Stomach (tissue), 9 donors: ENCODE results near the gene HDGFL3. TPM values are rescaled to one million over a fixed set of nuclear protein-coding genes. Genes with fewer than 3 reads are reported as not detected.

Experiments
- DNase-seq, 2 donors: peaks; one replicate each; pipeline versions ENCODE4 v3.0.0 to v3.0.0-alpha.2; 2013 to 2019
- H3K27ac ChIP-seq, 5 donors: fragments of 200-600 bp in 4 of 5; sonication (generic) in 4 of 5; one replicate each; pipeline ENCODE4 v1.5.1; 2013 to 2019; ENCODE audit warnings: mild to moderate bottlenecking in 1 of 5, moderate library complexity in 1 of 5
- H3K27me3 ChIP-seq, 3 donors: fragments of 200-600 bp; sonication (generic); one replicate each; pipeline ENCODE4 v1.5.1; 2017 to 2019; ENCODE audit warnings: mixed run types in 1 of 3
- H3K36me3 ChIP-seq, 4 donors: fragments of 200-600 bp; sonication (generic); 1 replicate in 3 of 4; 2 replicates in 1 of 4; pipeline ENCODE4 v1.5.1; 2016 to 2019
- H3K4me1 ChIP-seq, 4 donors: fragments of 200-600 bp; sonication (generic); one replicate each; pipeline ENCODE4 v1.5.1; 2016 to 2019
- H3K4me3 ChIP-seq, 4 donors: fragments of 200-600 bp; sonication (generic) in 3 of 4; one replicate each; pipeline ENCODE4 v1.5.1; 2016 to 2019; ENCODE audit warnings: mild to moderate bottlenecking in 1 of 4
- H3K9me3 ChIP-seq, 4 donors: fragments of 200-600 bp; sonication (generic); one replicate each; pipeline ENCODE4 v1.5.1; 2016 to 2019
- CTCF ChIP-seq, 7 experiments: fragments of 450-650 bp in 4 of 7; fragments of 200-600 bp in 3 of 7; sonication (generic) in 3 of 7; IDR thresholded peaks; one replicate each; pipeline ENCODE4 v1.5.1; 2016 to 2019; ENCODE audit warnings: antibody characterized with exemption in 7 of 7, control low read depth in 2 of 7, mild to moderate bottlenecking in 1 of 7
- EP300 ChIP-seq: sonication (generic); formaldehyde crosslinking; IDR thresholded peaks from one replicate; pipeline ENCODE4 v1.6.1; 2017; ENCODE audit warnings: antibody characterized with exemption
- POLR2A ChIP-seq, 4 donors: fragments of 450-650 bp; IDR thresholded peaks; one replicate each; pipeline ENCODE4 v1.6.1; 2016; ENCODE audit warnings: antibody characterized with exemption in 4 of 4, control low read depth in 2 of 4, mild to moderate bottlenecking in 1 of 4, moderate library complexity in 1 of 4
- POLR2AphosphoS5 ChIP-seq, 3 donors: sonication (generic); formaldehyde crosslinking; IDR thresholded peaks; one replicate each; pipeline ENCODE4 v1.6.1; 2016; ENCODE audit warnings: antibody characterized with exemption in 3 of 3
- WGBS, 5 donors: extraction: QIAGEN DNeasy Blood & Tissue Kit in 3 of 5; methylation state at CpG; one replicate each; pipeline versions ENCODE4 v1.1.5 to v1.1.7; 2013 to 2018; 5-methylcytosine and 5-hydroxymethylcytosine counted together
- intact Hi-C: fragments of 100-400 bp; cut with DNase I; formaldehyde crosslinking; loops from one replicate; pipeline ENCODE4 v1.15.1; 2023; ENCODE audit warnings: low total_unique reads
- polyA plus RNA-seq, 3 donors: library from polyadenylated mRNA; stranded (reverse); fragments of 200-250 nt; gene quantifications; one replicate each; pipeline ENCODE4 v1.2.3, GENCODE V29; 2013
- total RNA-seq, 5 donors: library from RNA; depleted of rRNA; stranded (reverse); fragments of >200 nt; gene quantifications; one replicate each; pipeline versions ENCODE4 v1.1.0 to v1.2.3, GENCODE V29; 2014 to 2016
- donor health status: healthy with polysubstance abuse.
- donor health status: Bipolar disorder and iron deficiency.
- donor health status: healthy.

HDGFL3 gene
- total and polyA plus RNA-seq, 8 donors, result 4.0 to 110 (median 14.8) TPM

- Histone ChIP-seq H3K27ac (peak overlapping the region in 4 of 5 donors; percentile 59 to 78 (median 68)), H3K9me3 (no peaks in the 10 kb centered on the region), H3K36me3 (no peaks in the 10 kb centered on the region), H3K4me3 (peak overlapping the region; percentile 50 to 57 (median 52)), H3K27me3 (peaks cover 8 to 69% (median 25%) of the 10 kb centered on the region in 3 donors), H3K4me1 (peaks cover 14 to 35% (median 15%) of the 10 kb centered on the region in 4 donors)
- DNase-seq, result peak; percentile 34 to 67
- WGBS, 5 donors, result 41 to 61% (median 47%) methylated on average over 14 to 21 of the region's 21 CpGs
- intact Hi-C loops, result no loop called here
- TF ChIP-seq POLR2A (IDR thresholded peaks at IDR 0.05) (no peak), POLR2AphosphoS5 (IDR thresholded peaks at IDR 0.05) (peak; percentile 12 to 46 (median 45))
These were observed 99.1 kb downstream of the HDGFL3 start for GRCh38 chr15:83108266-83109219.

- intact Hi-C loops, result no loop called here
- Histone ChIP-seq H3K36me3 (no peaks in the 10 kb centered on the region), H3K4me3 (peak overlapping the region; percentile 50 to 57 (median 52)), H3K9me3 (no peaks in the 10 kb centered on the region), H3K27me3 (peaks cover 8 to 70% (median 25%) of the 10 kb centered on the region in 3 donors), H3K27ac (peak overlapping the region; percentile 21 to 78 (median 65)), H3K4me1 (peaks cover 14 to 35% (median 15%) of the 10 kb centered on the region in 4 donors)
- no peak for TF ChIP-seq POLR2AphosphoS5 (IDR thresholded peaks at IDR 0.05)
- no peak for TF ChIP-seq CTCF (IDR thresholded peaks at IDR 0.05)
- TF ChIP-seq EP300, result no peak
- TF ChIP-seq POLR2A (IDR thresholded peaks at IDR 0.05), result no peak
- WGBS, 5 donors, result 5 to 16% (median 8%) methylated on average over 12 to 30 of the region's 30 CpGs
- no peak for DNase-seq
These were observed 99.8 kb downstream of the HDGFL3 start for GRCh38 chr15:83107841-83108181.

GRCh38 chr15:83106994-83107840 is 100.4 kb downstream of the HDGFL3 start, which contains the start of gene TM6SF1:
TM6SF1 (plus strand) TSS chr15:83107645; CDS start chr15:83107681, 36 bp downstream.
- peak in 1 of 2 donors; percentile 55 for DNase-seq
- WGBS, 5 donors, result 1 to 5% (median 1%) methylated on average over 14 to 97 of the region's 97 CpGs
- Histone ChIP-seq H3K4me3 (peak within 1 kb of the TSS; percentile 50 to 57 (median 52)), H3K9me3 (no peaks in the 10 kb centered on the region), H3K27ac (peak within 1 kb of the TSS; percentile 21 to 78 (median 65)), H3K4me1 (peaks cover 14 to 35% (median 15%) of the 10 kb centered on the region in 4 donors), H3K36me3 (no peaks in the 10 kb centered on the region), H3K27me3 (peaks cover 8 to 70% (median 25%) of the 10 kb centered on the region in 3 donors)
- intact Hi-C loops, result no loop called here
- TF ChIP-seq EP300 (no peak), CTCF (IDR thresholded peaks at IDR 0.05) (no peak), POLR2AphosphoS5 (IDR thresholded peaks at IDR 0.05) (no peak), POLR2A (IDR thresholded peaks at IDR 0.05) (no peak)

DNA sequence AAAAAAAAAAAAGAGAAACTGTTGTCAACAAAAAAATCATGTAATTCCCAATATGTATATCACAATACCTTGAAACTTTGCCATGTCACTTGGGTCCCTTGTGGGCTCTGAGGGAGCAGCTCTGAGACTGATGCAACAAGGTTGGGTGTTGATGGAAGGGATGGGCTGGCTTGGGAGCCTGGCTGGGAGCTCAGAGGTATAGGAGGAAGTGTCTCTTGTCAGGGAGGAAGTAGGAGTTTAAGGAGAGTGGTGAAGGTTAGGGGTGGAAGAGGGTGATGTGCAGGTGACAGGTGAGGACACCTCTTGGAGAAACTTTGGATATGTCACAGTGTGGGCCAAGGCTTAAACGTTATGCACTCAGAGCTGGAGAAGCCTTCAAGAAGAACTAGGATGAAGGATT is 102.2 kb downstream of the HDGFL3 start:
- Histone ChIP-seq H3K4me3 (no peak overlapping the region), H3K27ac (no peak overlapping the region), H3K9me3 (no peaks in the 10 kb centered on the region), H3K36me3 (no peaks in the 10 kb centered on the region), H3K27me3 (peaks cover 8 to 64% (median 25%) of the 10 kb centered on the region in 3 donors), H3K4me1 (peaks cover 14 to 34% (median 15%) of the 10 kb centered on the region in 4 donors)
- no peak for DNase-seq
- WGBS, 5 donors, result 56 to 85% (median 72%) methylated on average over 1 of the region's 1 CpG
- intact Hi-C loops, result no loop called here
- no peak for TF ChIP-seq POLR2A (IDR thresholded peaks at IDR 0.05)
- TF ChIP-seq CTCF (IDR thresholded peaks at IDR 0.05), result no peak
- TF ChIP-seq POLR2AphosphoS5 (IDR thresholded peaks at IDR 0.05), result no peak
- TF ChIP-seq EP300, result no peak
